Neural crest cell (in vitro differentiated cells): ENCODE measurements around the gene CFAP157. TPM values are rescaled to one million over a fixed set of nuclear protein-coding genes. Genes with fewer than 3 reads are reported as not detected.

Experiments
- DNase-seq: peaks from one replicate; pipeline ENCODE4 v3.0.0; 2021; ENCODE audit warnings: low read depth, mixed read lengths, low spot score
- H3K27ac Mint-ChIP-seq: one replicate; pipeline ENCODE4 v1.8.0; 2021; ENCODE audit warnings: mild to moderate bottlenecking, mixed read lengths; ENCODE audit not compliant: unreplicated experiment
- H3K27me3 Mint-ChIP-seq: 2 replicates; pipeline ENCODE4 v1.8.0; 2021; ENCODE audit warnings: low read depth, mild to moderate bottlenecking, mixed read lengths
- H3K36me3 Mint-ChIP-seq: 2 replicates; pipeline ENCODE4 v1.8.0; 2021; ENCODE audit warnings: low read depth, mild to moderate bottlenecking, mixed read lengths
- H3K4me1 Mint-ChIP-seq: 2 replicates; pipeline ENCODE4 v1.8.0; 2021; ENCODE audit warnings: mixed read lengths
- H3K4me3 Mint-ChIP-seq: one replicate; pipeline ENCODE4 v1.8.0; 2021; ENCODE audit warnings: mild to moderate bottlenecking, mixed read lengths
- H3K9me3 Mint-ChIP-seq: 2 replicates; pipeline ENCODE4 v1.8.0; 2021; ENCODE audit warnings: mixed read lengths
- total RNA-seq: library from RNA; stranded (reverse); gene quantifications from 2 replicates; pipeline ENCODE4 v1.2.1, GENCODE V29; 2021
- TF ChIP-seq, protein P1 (sequence below): fragments of 200-600 bp; sonication (generic); conservative IDR thresholded peaks from 2 replicates; pipeline ENCODE4 v1.5.0; 2021; ENCODE audit warnings: antibody characterized with exemption, mild to moderate bottlenecking

CFAP157 gene
- total RNA-seq, 1 donor from 2014 or later, result not detected

DNA sequence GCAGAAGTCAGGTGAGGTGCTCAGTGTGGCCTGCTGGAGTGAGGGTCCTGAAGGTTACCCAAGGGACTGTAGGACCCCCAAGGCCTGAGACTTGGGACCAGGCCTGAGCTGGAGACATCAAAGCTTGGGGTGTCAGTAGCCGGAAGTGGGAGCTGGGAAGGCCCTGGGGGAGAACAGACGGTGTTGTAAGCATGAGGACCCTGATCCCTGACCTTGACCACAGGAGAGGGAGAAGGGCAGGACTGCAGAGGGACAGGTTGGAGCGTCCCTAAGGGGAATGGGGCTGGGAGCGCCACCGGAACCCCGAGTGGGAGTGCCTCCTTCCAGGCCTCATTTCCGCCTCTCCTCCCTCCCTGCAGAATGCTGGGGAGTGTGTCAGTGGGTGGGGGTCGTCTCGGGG lies 9.6 kb downstream of the CFAP157 start:
- Mint-ChIP-seq H3K36me3 (no peaks in the 10 kb centered on the region), H3K4me3 (peak overlapping the region; percentile 100), H3K27me3 (peaks cover 2% of the 10 kb centered on the region), H3K27ac (peak overlapping the region; percentile 98), H3K4me1 (peaks cover 19% of the 10 kb centered on the region), H3K9me3 (no peaks in the 10 kb centered on the region)
- TF ChIP-seq, protein P1, sequence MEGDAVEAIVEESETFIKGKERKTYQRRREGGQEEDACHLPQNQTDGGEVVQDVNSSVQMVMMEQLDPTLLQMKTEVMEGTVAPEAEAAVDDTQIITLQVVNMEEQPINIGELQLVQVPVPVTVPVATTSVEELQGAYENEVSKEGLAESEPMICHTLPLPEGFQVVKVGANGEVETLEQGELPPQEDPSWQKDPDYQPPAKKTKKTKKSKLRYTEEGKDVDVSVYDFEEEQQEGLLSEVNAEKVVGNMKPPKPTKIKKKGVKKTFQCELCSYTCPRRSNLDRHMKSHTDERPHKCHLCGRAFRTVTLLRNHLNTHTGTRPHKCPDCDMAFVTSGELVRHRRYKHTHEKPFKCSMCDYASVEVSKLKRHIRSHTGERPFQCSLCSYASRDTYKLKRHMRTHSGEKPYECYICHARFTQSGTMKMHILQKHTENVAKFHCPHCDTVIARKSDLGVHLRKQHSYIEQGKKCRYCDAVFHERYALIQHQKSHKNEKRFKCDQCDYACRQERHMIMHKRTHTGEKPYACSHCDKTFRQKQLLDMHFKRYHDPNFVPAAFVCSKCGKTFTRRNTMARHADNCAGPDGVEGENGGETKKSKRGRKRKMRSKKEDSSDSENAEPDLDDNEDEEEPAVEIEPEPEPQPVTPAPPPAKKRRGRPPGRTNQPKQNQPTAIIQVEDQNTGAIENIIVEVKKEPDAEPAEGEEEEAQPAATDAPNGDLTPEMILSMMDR, result no peak
- DNase-seq, result no peak

DNA sequence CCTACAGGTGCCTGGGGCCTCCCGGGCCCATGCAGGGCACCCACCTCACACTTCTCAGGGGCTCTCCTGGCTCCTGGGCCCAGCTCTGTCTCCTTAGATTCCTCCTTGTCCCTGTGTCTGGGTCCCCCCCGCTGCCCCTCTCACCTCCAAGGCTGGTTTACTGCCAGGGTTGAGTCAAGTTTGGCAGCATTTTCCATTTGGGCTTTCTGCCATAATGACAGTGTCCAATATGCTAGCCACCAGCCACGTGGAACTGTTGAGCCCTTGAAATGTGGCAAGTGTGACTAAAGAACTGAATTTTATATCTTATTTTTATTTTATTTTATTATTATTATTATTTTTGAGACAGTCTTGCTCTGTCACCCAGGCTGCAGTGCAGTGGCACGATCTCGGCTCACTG lies 11.0 kb downstream of the CFAP157 start:
- Mint-ChIP-seq H3K27me3 (peaks cover 2% of the 10 kb centered on the region), H3K4me1 (peaks cover 19% of the 10 kb centered on the region), H3K36me3 (no peaks in the 10 kb centered on the region), H3K4me3 (peak overlapping the region; percentile 72), H3K9me3 (no peaks in the 10 kb centered on the region), H3K27ac (no peak overlapping the region)
- no peak for DNase-seq
- TF ChIP-seq, protein P1, result no peak

DNA sequence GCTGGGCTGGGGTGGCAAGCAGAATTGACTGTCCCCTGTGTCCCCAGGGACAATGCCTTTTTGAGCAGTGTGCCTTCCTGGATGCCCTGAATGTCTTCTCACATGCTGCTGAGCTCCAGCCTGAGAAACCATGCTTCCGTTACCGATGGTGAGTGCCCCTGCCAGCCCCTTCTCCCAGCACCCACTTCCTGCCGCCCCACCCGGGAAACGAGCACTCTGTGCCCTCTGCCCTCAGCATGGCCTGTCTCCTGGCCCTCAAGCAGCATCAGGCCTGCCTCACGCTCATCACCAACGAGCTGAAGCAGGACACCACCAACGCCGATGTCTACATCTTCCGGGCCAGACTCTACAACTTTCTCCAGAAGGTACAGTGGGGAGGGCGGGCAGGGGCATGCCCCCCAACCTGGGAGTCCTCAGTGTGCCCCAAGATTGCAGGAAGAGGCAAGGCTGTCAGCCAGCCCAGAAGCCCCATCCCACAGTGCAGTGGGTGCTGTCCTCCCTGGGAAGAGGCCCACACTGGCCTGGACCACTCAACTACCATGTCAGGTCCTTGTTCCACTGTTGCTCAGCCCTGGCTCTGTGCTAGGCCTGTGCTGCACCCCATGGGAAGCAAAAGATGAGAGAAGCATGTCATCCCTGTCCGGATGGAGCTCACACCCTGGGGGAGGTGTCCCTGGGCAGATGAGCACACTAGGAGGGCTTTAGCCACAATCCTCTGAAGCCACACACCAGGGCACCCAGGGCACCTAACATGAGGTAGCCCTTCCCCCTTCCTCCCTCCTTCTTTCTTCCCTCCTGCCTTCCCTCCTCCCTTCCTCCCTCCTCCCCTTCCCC lies 13.5 kb downstream of the CFAP157 start:
- peak overlapping the region; percentile 47 for H3K4me3 Mint-ChIP-seq
- DNase-seq, result no peak
- peak overlapping the region; percentile 84 for H3K27ac Mint-ChIP-seq
- TF ChIP-seq, protein P1, result no peak
- no peaks in the 10 kb centered on the region for H3K36me3 Mint-ChIP-seq
- H3K9me3 Mint-ChIP-seq, result no peaks in the 10 kb centered on the region
- H3K4me1 Mint-ChIP-seq, result peaks cover 19% of the 10 kb centered on the region
- H3K27me3 Mint-ChIP-seq, result peaks cover 2% of the 10 kb centered on the region

DNA sequence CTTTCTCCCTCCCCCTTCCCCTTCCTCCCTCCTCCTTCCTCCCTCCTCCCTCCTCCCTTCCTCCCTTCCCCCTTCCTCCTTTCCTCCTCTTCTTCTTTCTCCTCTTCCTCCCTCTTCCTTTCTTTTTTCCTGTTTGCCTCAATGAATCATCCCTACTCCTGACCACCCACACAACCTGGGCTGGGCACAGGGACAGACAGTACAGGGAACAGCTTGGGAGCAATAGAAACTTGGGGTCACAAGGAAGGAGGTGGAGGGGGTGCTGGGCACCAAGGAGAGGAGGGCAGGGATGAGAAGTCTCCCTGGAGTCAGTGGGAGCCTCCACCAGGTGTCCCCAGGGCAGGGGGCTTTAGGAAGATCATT lies 14.1 kb downstream of the CFAP157 start:
- Mint-ChIP-seq H3K4me1 (peaks cover 13% of the 10 kb centered on the region), H3K27me3 (no peaks in the 10 kb centered on the region), H3K9me3 (no peaks in the 10 kb centered on the region), H3K36me3 (no peaks in the 10 kb centered on the region), H3K27ac (no peak overlapping the region), H3K4me3 (no peak overlapping the region)
- DNase-seq, result no peak
- TF ChIP-seq, protein P1, result no peak

DNA sequence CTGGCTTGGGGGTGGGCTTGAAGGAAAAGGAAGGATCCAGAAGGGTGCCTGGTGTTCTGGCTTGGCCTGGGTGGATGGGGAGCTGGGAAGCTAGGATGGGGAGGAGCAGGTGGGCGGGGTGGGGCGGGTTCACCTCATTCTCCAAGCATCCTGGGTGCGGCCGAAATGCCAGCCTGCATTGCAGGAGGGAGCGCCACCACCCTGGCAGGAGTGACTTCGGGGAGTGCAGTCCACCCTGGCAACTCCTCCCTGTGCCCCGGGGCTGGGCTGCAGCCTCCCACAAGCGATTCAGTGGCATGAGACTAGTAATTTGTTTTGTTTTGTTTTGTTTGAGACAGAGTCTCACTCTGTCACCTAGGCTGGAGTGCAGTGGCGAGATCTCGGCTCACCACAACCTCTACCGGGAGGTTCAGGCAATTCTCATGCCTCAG lies 14.6 kb downstream of the CFAP157 start:
- H3K4me1 Mint-ChIP-seq, result peaks cover 8% of the 10 kb centered on the region
- H3K4me3 Mint-ChIP-seq, result no peak overlapping the region
- no peaks in the 10 kb centered on the region for H3K36me3 Mint-ChIP-seq
- no peak for DNase-seq
- H3K27ac Mint-ChIP-seq, result no peak overlapping the region
- TF ChIP-seq, protein P1, result no peak
- no peaks in the 10 kb centered on the region for H3K9me3 Mint-ChIP-seq
- H3K27me3 Mint-ChIP-seq, result no peaks in the 10 kb centered on the region
